ENCODE data around the gene GNAS-AS1.

GRCh38 chr20:58892932-58893224 lies 42.2 kb upstream of the GNAS-AS1 start:
- TF ChIP-seq REST (IDR thresholded peaks at IDR 0.05; ENCODE audit: low read depth), result no peak
- TF ChIP-seq TAF1 (IDR thresholded peaks at IDR 0.05; ENCODE audit: low read depth), result no peak
- TF ChIP-seq EGR1 (IDR thresholded peaks at IDR 0.05), result no peak
- TF ChIP-seq RAD21 (IDR thresholded peaks at IDR 0.05; ENCODE audit: low read depth), result no peak
- TF ChIP-seq ZBTB7A (IDR thresholded peaks at IDR 0.05; ENCODE audit: low read depth), result no peak
- TF ChIP-seq CEBPB (IDR thresholded peaks at IDR 0.05), result no peak
- no peak for TF ChIP-seq YY1 (IDR thresholded peaks at IDR 0.05; ENCODE audit: low read depth)
- no peak for TF ChIP-seq TEAD4 (IDR thresholded peaks at IDR 0.05)
- TF ChIP-seq TCF12 (IDR thresholded peaks at IDR 0.05; ENCODE audit: low read depth), result no peak
- TF ChIP-seq MAX (IDR thresholded peaks at IDR 0.05), result no peak
- no peak for TF ChIP-seq EP300 (IDR thresholded peaks at IDR 0.05; ENCODE audit: borderline replicate concordance)
- no peak for TF ChIP-seq CREB1 (IDR thresholded peaks at IDR 0.05; ENCODE audit: low read depth)
- no peak for TF ChIP-seq NFIC (IDR thresholded peaks at IDR 0.05)
